HFFc6 (cell line): Measurements from ENCODE around the gene P2RX7. TPM values are rescaled to one million over a fixed set of nuclear protein-coding genes. Genes with fewer than 3 reads are reported as not detected.
"Not testable (repeated sequence)": the region's sequence is repeated elsewhere in the genome, so short reads cannot be mapped to it uniquely, and the experiment has no call there.

ENCODE experiments used
- DNase-seq: peaks from one replicate; pipeline ENCODE4 v3.0.0-alpha.2; 2018
- H3K27ac Mint-ChIP-seq: 2 replicates; pipeline ENCODE4 v1.8.0; 2020; ENCODE audit warnings: mild to moderate bottlenecking, mixed read lengths
- H3K27me3 Mint-ChIP-seq: 2 replicates; pipeline ENCODE4 v1.8.0; 2021; ENCODE audit warnings: mild to moderate bottlenecking, moderate library complexity, mixed read lengths; ENCODE audit not compliant: insufficient read depth
- H3K36me3 Mint-ChIP-seq: 2 replicates; pipeline ENCODE4 v1.8.0; 2021; ENCODE audit warnings: low read depth, mixed read lengths
- H3K4me1 Mint-ChIP-seq: 2 replicates; pipeline ENCODE4 v1.8.0; 2020; ENCODE audit warnings: low read depth, mixed read lengths
- H3K4me3 Mint-ChIP-seq: 2 replicates; pipeline ENCODE4 v1.8.0; 2020; ENCODE audit warnings: mild to moderate bottlenecking, moderate library complexity, mixed read lengths
- H3K9me3 Mint-ChIP-seq: 2 replicates; pipeline ENCODE4 v1.8.0; 2020; ENCODE audit warnings: mild to moderate bottlenecking, mixed read lengths
- CTCF ChIP-seq: fragments of 200-600 bp; sonication (generic); IDR thresholded peaks from 2 replicates; pipeline ENCODE4 v1.5.0; 2021; ENCODE audit warnings: antibody characterized with exemption, mild to moderate bottlenecking
- total RNA-seq, 6 experiments: library from RNA; stranded (reverse); fragmentation: NEBNext Ultra II Directional; extraction: Animal tissue kit (Norgen Biotek cat#: 25700); gene quantifications; 2 replicates in 1 of 6; 3 replicates in 5 of 6; pipeline ENCODE4 v1.2.3, GENCODE V29; 2021

P2RX7 gene
- total RNA-seq, 6 experiments from 2014 or later: 0.17 to 0.32 (median 0.24) TPM

- no peak overlapping the region for H3K27ac Mint-ChIP-seq
- no peak for DNase-seq
Measured at GRCh38 chr12:121205491-121205890, 72.8 kb downstream of the P2RX7 start.

GRCh38 chr12:121208571-121208970 is 75.9 kb downstream of the P2RX7 start:
- not testable (repeated sequence) for H3K27ac Mint-ChIP-seq, H3K4me3 Mint-ChIP-seq

More at GRCh38 chr12:121205491-121205890, 72.8 kb downstream of the P2RX7 start:
- Mint-ChIP-seq H3K27me3 (peaks cover 1% of the 10 kb centered on the region; the same call in 1 of the 2 replicates), H3K4me1 (peaks cover 19% of the 10 kb centered on the region), H3K4me3 (no peak overlapping the region), H3K36me3 (no peaks in the 10 kb centered on the region), H3K9me3 (no peaks in the 10 kb centered on the region)
- no peak for TF ChIP-seq CTCF

GRCh38 chr12:121209221-121209620 is 76.5 kb downstream of the P2RX7 start:
- Mint-ChIP-seq H3K9me3 (no peaks in the 10 kb centered on the region), H3K36me3 (no peaks in the 10 kb centered on the region), H3K27me3 (peaks cover 1% of the 10 kb centered on the region; the same call in 1 of the 2 replicates), H3K4me1 (peaks cover 17% of the 10 kb centered on the region), H3K27ac (no peak overlapping the region), H3K4me3 (peak overlapping the region; percentile 17)
- no peak for TF ChIP-seq CTCF
- no peak for DNase-seq

More at GRCh38 chr12:121208571-121208970, 75.9 kb downstream of the P2RX7 start:
- not testable (repeated sequence) for H3K9me3 Mint-ChIP-seq, DNase-seq, H3K36me3 Mint-ChIP-seq, H3K27me3 Mint-ChIP-seq
- peaks cover 14% of the 10 kb centered on the region for H3K4me1 Mint-ChIP-seq

- Mint-ChIP-seq H3K4me1 (peaks cover 21% of the 10 kb centered on the region), H3K27ac (peak within 1 kb of the TSS; percentile 74), H3K27me3 (peaks cover 3% of the 10 kb centered on the region; the same call in 1 of the 2 replicates), H3K9me3 (no peaks in the 10 kb centered on the region), H3K4me3 (peak within 1 kb of the TSS; percentile 89), H3K36me3 (no peaks in the 10 kb centered on the region)
- peak; percentile 60 for TF ChIP-seq CTCF
- peak; percentile 65 for DNase-seq
Measured at GRCh38 chr12:121209624-121210572, 77.2 kb downstream of the P2RX7 start, which contains the start of gene P2RX4. Gene P2RX4, plus strand, starts transcription at chr12:121210129. Its CDS starts 36 bp downstream, at chr12:121210165.

- Mint-ChIP-seq H3K27ac (no peak overlapping the region), H3K36me3 (no peaks in the 10 kb centered on the region), H3K4me1 (peaks cover 31% of the 10 kb centered on the region), H3K9me3 (no peaks in the 10 kb centered on the region), H3K27me3 (peaks cover 5% of the 10 kb centered on the region), H3K4me3 (no peak overlapping the region)
- TF ChIP-seq CTCF: no peak
- no peak for DNase-seq
Measured at GRCh38 chr12:121212875-121213274, 80.2 kb downstream of the P2RX7 start.
